Measurements from ENCODE around the gene SLC6A6.

Gene SLC6A6

DNA sequence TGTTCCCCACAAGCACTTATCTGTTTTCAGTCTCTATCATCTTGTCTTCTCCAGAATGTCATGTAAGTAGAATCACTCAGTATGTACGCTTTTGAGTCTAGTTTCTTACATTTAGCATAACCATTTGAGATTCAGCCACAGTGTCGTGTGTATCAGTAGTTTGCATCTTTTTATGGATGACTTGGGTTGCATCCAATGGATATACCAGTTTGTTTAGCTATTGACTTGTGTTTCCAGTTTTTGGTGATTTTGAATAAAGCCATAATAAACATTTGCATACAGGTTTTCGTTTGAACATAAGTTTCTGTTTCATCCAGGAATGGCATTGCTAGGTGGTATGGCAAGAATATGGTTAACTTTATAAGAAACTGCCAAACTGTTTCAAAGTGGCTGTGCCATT, 125.7 kb downstream of the SLC6A6 start:
- DNase-seq: no peak
- TF ChIP-seq POLR2A (IDR thresholded peaks at IDR 0.05; ENCODE audit: low read length) (no peak), GATA1 (IDR thresholded peaks at IDR 0.05; ENCODE audit: low read depth, low read length) (no peak)

DNA sequence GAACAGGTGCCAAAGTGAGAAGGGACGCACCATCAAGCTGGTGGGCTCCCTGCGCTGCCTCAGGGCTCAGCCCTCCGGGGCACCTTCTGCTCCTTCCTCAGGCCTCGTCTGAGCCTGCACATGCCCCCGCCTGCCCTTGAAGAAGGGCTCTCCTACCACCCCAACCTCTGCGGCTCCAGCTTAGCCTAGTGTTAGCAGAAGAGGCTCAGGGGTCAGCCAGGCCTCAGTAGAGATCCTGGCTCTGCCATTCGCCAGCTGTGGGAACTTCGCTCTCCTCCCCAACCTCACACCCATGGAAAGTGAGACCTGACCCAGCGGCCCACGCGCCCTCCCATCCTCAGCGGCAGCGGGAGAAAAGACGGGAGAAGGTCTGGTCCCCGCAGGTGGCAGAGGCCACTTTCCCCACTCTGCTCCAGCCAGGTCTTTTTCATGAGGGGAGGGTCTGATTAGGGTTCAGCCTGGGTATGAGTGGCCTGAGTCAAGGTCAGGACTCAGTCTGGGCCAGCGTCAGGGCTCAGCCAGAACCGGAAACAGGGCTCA, 129.5 kb downstream of the SLC6A6 start:
- TF ChIP-seq POLR2A (IDR thresholded peaks at IDR 0.05; ENCODE audit: low read length) (no peak), GATA1 (IDR thresholded peaks at IDR 0.05; ENCODE audit: low read depth, low read length) (no peak)

DNA sequence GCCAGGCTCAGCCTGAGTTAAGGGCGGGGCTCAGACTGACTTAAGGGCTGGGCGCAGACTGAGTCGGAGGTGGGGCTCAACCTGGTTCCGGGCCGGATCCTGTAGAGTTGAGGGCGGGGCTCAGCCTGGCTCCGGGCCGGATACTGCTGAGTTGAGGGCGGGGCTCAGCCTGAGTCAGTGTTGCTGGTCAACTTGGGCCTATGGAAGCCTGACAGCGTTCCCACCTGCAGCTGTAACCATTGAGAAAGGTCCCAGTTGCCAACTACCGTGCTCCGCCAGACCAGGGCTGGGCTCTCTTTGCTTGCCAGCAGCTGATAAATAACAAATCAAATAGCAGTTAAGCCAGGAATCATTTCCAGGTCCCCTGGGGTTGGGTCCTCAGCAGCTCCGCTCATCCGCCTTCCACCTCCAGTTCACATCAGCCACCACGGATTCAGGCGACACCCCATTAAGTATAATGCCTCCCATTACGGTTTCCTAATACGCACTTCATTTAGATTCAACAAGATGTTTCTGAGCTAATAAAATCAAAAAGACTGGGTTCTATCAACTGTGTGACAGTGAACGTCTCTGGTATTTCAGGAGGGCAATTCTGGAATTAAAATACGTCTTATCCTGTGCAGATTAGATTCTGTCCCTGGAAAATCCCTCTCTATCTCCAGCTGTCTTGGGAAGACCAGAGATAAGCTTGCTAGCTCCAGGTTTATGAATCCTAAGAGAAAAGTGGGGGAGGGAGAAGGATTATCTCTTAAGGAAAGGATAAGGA, 130.5 kb downstream of the SLC6A6 start:
- peak in 1 of 2 experiments; percentile 33 for DNase-seq
- TF ChIP-seq POLR2A (IDR thresholded peaks at IDR 0.05; ENCODE audit: low read length) (no peak), GATA1 (IDR thresholded peaks at IDR 0.05; ENCODE audit: low read depth, low read length) (no peak)

More for the DNA sequence above, 129.5 kb downstream of the SLC6A6 start:
- no peak for DNase-seq

DNA sequence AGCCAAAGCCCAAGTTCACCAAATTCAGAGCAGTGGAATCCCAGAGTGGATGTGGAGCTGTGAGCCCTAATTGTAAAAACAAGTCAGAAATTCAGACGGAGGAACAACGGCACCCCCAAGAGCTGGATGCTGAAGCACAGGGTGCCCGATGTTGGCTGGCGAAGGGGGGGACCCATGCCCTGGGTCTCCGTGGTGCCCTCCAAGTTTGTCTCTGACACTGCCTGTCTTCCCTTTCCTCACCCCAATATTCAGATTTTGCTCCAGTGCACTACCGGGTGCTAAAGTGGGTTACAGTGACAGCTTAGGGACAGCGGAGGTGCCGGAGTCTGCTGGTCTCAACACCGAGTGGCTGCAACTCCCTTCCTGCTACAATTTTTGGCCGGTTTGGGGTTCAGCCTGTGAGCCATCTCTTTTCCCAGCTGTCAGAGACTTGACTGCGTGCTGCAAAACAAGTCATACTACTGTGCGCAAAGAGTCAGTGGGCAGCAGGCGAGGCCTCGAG, 131.1 kb downstream of the SLC6A6 start:
- DNase-seq: no peak
- no peak for TF ChIP-seq POLR2A (IDR thresholded peaks at IDR 0.05; ENCODE audit: low read length)
- no peak for TF ChIP-seq GATA1 (IDR thresholded peaks at IDR 0.05; ENCODE audit: low read depth, low read length)

DNA sequence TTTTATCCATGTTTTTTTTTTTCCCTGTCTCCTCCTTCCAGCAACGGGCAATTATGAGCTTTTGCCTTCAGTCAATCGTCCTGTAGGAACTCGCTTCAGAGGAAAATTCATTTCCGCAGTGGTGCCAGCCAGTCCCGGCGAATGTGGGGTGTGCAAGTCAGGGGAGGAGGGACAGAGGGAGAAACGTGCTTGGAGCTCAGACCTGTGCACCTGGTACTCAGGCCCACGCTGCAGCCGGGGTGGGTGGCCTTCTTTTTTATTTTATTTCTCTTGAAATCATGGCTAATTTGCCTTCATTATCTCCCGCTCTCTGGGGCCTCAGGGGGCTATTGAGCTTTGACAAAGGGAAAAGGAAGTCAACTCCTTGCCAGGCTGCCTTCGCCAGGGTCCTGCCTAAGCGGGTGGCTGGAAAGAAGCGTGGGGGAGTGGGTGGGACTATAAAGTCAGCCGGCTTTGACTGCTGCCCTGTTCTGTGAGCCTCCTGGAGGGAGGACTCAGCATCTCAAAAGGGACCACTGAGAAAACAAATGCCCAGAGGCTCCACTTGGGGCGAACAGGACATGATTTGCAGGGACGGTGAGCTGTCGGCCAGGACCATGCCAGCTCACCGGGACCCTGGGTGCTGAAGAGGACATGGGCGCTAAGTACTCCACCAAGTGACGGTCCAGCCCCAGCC, 132.2 kb downstream of the SLC6A6 start:
- TF ChIP-seq POLR2A (IDR thresholded peaks at IDR 0.05; ENCODE audit: low read length) (no peak), GATA1 (IDR thresholded peaks at IDR 0.05; ENCODE audit: low read depth, low read length) (no peak)
- DNase-seq: no peak

DNA sequence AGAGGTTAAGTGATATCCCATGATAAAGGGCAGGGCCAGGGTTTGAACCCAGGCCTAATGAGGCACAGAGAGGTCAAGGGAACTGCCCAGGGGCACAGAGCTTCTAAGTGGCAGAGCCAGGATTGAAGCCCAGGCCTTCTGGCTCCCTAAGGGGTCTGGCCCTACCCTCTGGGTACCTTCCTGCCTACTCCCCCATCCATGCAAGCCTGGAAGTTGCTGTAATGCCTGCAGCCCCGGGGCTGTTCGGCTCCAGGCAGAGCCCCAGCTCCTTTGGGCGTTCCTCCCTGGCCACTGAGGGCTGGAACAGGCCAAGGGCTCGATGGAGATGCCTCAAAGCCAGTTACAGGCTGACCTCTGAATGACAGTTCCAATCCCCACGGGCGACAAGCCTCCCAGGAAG, 133.2 kb downstream of the SLC6A6 start:
- TF ChIP-seq POLR2A (IDR thresholded peaks at IDR 0.05; ENCODE audit: low read length) (no peak), GATA1 (IDR thresholded peaks at IDR 0.05; ENCODE audit: low read depth, low read length) (no peak)
- DNase-seq: no peak

DNA sequence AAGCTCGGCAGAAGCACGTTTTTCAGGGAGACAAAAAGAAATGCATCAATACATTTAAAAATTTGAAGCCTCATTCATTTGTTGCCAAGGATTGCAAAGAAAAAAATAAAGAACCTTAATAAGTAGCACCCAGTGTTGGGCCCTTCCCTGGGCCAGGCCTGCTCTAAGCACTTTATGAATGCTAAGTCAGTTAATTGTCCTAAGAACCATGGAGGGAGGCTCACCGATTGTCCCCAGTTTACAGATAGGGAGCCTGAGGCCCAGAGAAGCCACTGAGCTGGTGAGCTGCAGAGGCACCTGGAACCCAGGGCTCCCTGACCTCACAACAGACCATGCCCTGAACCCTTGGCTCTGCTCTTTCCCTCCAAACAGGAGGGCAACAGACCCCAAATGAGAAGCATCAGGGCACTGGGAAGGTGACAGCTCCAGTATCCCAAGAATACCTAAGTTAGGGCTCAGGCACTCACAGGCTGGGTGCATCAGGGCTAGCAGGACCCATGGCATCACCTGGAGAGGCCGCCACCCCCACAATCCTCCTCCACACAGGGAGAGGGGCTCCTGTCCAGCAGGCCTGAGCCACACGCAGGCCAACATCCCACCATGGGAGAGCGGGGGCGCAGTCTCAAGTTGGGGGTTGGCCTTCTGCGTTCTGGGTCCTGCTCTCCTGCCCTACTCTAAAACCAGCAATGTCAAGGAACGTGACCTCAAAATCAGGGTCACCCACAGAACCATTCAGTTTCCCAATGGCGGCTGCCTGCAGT, 133.8 kb downstream of the SLC6A6 start:
- TF ChIP-seq GATA1 (IDR thresholded peaks at IDR 0.05; ENCODE audit: low read depth, low read length): no peak
- TF ChIP-seq POLR2A (IDR thresholded peaks at IDR 0.05; ENCODE audit: low read length): no peak
- DNase-seq: no peak

DNA sequence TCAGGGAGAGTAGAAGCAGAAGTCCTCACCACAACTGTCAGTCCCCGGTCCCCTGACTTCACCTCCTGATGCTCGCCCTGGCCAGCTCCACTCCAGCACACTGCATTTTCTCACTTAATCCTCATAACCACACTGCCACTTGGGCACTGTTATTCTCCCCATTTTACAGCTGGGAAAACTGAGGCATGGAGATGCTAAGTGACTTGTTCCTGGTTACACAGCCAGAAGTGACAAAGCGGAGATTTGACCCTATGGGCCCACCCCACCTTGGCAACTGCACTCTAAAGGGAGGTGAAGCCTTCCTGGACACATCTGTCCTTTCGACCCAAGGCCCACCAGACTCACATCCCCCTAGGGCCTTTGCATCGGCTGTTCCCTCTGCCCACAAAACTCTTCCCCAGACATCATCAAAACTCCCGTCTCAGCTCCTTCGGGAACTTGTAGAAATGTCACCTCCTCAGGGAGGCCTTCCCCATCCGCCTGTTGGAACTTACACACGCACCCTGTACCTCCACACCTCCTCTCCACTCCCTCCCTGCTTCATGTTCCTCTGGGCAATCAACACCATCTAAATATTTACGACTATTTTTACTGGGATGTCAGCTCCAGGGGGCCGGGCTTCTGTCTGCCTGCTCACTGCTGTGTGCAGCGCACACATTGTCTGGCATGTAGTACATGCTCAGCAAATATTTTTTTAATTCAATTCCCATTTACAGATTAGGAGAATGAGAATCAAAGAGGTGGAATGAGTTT, 134.6 kb downstream of the SLC6A6 start:
- DNase-seq: no peak
- TF ChIP-seq GATA1 (IDR thresholded peaks at IDR 0.05; ENCODE audit: low read depth, low read length): no peak
- TF ChIP-seq POLR2A (IDR thresholded peaks at IDR 0.05; ENCODE audit: low read length): no peak

DNA sequence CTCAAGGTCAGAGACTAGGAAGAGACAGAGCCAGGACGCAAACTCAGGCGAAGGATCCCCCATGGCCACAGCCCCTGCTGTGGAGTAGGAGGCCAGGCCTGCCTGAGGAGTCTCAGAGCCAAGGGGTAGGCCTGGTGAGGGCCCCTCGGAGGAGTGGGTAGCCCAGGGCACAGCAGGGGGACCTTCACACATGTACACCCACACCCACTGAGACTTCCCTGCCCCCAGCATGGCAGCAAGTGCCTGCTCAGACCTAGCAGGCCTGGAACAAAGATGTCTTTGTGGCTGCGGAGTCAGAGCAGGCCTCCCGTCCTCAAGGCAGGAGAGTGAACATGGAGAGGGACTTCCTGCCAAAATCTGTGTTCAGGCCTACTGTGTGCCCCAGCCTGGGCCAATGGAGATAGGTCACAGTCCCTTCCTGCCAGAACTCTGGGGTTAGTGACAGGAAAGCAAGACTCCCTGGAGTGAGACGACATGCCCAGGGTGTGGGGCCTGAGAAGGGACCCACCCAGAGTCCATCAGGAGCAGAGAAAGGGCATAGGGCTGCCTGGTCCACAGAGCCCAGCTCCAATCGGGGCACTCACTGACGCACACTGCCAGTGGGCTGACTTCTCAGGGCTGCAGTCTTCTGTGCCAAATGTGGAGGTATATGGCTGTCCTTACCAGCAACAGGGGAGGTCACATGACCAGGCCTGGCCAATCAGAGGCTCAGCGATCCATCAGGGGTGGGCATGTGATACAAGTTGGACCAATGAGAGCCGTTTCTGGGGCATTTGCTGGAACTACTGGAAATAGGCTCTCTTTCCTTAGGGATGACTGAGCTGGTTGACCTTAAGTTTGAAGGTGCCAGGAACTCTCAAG, 135.4 kb downstream of the SLC6A6 start:
- peak; percentile 10 to 39 for DNase-seq
- TF ChIP-seq POLR2A (IDR thresholded peaks at IDR 0.05; ENCODE audit: low read length) (no peak), GATA1 (IDR thresholded peaks at IDR 0.05; ENCODE audit: low read depth, low read length) (no peak)

DNA sequence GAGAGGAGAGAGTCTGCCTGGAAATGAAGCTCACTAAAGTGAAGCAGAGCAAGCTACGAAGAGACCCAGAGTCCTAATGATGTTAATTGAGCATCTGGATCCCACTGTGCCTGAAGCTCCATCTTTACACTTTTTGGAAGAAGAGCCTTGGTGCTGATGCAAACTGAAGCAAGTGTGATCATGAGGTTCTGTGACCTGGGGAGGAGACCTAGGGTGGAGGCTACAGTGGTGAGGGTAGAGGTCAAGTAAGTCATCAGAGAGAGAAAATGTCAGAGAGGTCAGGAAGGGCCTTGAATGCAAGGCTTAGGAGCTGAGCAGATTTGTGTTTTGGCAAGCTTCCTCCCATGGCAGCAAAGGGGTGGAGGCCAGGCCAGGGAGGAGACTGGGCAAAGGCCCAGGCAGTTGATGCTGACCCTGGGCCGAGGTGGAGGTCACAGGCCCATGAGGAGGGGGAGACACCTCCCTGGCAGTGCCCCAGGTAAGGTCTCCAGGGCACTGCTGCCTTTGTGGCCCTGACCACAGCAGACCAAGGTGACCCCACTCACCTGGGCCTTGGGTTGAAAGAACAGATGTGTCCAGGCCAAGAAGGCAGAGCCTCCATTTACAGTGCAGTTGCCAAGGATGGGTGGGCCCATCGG, 136.2 kb downstream of the SLC6A6 start:
- TF ChIP-seq POLR2A (IDR thresholded peaks at IDR 0.05; ENCODE audit: low read length): no peak
- TF ChIP-seq GATA1 (IDR thresholded peaks at IDR 0.05; ENCODE audit: low read depth, low read length): no peak
- peak in 1 of 2 experiments; percentile 17 for DNase-seq

Measured in erythroblast (primary cell).